GM21619 (cell line): Measurements from ENCODE around the gene SFXN4.
A peak's percentile ranks its signal among the peaks of the same experiment; 100 is the strongest.
"Not testable (repeated sequence)": the region's sequence is repeated elsewhere in the genome, so short reads cannot be mapped to it uniquely, and the experiment has no call there.

Experiments
- ATAC-seq: cut with Tn5 transposase; IDR thresholded peaks from one replicate; pipeline ENCODE4 v1.9.1; 2021; ENCODE audit not compliant: unreplicated experiment

SFXN4 gene

GRCh38 chr10:119113751-119114732, 51.5 kb downstream of the SFXN4 start:
- ATAC-seq = no peak

GRCh38 chr10:119112056-119112455, 53.5 kb downstream of the SFXN4 start:
- ATAC-seq = no peak

- not testable (repeated sequence) for ATAC-seq
These were observed 57.7 kb downstream of the SFXN4 start for GRCh38 chr10:119107771-119108170.

- ATAC-seq = not testable (repeated sequence)
These were observed 58.4 kb downstream of the SFXN4 start for GRCh38 chr10:119107106-119107505.

GRCh38 chr10:119105899-119106298, 59.6 kb downstream of the SFXN4 start:
- ATAC-seq = not testable (repeated sequence)

GRCh38 chr10:119105155-119105554, 60.4 kb downstream of the SFXN4 start:
- no peak for ATAC-seq

- ATAC-seq = no peak
These were observed 60.9 kb downstream of the SFXN4 start for GRCh38 chr10:119104654-119105015.

- peak; percentile 78 for ATAC-seq
These were observed 61.4 kb downstream of the SFXN4 start, which contains the start of gene DENND10 for GRCh38 chr10:119103903-119104653. Gene DENND10, plus strand, starts transcription at chr10:119104113. Its CDS starts 30 bp downstream, at chr10:119104143.

- ATAC-seq = no peak
These were observed 62.1 kb downstream of the SFXN4 start for GRCh38 chr10:119103241-119103902.

GRCh38 chr10:119101366-119102098, 64.0 kb downstream of the SFXN4 start:
- no peak for ATAC-seq

GRCh38 chr10:119100434-119101238, 64.9 kb downstream of the SFXN4 start:
- no peak for ATAC-seq

- no peak for ATAC-seq
These were observed 66.9 kb downstream of the SFXN4 start for GRCh38 chr10:119098576-119098975.

- ATAC-seq = not testable (repeated sequence)
These were observed 68.7 kb downstream of the SFXN4 start for GRCh38 chr10:119096641-119097415.

GRCh38 chr10:119095640-119096039, 69.9 kb downstream of the SFXN4 start:
- no peak for ATAC-seq

- ATAC-seq = no peak
These were observed 74.5 kb downstream of the SFXN4 start for GRCh38 chr10:119090968-119091367.
